HG02943 (cell line): ENCODE data around the gene GP5.

Experiments used
- ATAC-seq: cut with Tn5 transposase; IDR thresholded peaks from one replicate; pipeline ENCODE4 v1.9.1; 2021; ENCODE audit warnings: mild to moderate bottlenecking, low read depth, moderate library complexity; ENCODE audit not compliant: unreplicated experiment

GP5 gene

DNA sequence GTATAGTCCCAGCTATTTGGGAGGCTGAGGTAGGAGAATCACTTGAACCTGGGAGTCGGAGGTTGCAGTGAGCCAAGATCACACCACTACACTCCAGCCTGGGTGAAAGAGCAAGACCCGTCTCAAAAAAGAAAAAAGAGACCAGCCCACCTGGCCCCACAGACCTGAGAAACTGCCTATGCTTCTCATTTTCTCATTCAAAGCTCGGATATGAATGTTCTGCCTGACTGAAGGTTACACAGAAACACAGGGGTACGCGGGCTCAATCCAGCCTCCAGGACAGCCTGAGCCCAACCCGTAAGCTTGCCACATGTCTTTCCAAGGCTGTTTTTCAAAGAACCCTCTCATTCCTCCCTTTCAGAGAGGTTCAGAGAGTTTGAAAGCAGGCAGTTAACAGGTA lies 19.8 kb downstream of the GP5 start:
- ATAC-seq: no peak

DNA sequence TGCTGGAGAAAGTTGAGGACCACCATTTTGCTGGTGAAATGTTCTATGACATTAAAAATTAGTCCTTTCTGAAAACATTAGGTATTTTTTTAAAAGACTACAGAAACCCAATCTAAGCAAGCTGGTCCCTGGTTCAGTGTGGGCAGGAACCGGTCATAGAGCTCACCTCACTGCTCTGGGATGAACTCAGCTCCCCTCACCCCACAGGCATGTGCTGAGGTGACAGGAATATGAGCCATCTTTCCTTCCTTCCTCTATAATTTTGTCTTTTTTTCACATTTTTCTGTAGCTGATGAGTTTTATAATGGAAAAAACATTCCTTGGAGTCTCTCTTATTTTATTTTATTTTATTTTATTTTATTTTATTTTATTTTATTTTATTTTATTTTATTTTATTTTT lies 21.4 kb downstream of the GP5 start:
- ATAC-seq: no peak

DNA sequence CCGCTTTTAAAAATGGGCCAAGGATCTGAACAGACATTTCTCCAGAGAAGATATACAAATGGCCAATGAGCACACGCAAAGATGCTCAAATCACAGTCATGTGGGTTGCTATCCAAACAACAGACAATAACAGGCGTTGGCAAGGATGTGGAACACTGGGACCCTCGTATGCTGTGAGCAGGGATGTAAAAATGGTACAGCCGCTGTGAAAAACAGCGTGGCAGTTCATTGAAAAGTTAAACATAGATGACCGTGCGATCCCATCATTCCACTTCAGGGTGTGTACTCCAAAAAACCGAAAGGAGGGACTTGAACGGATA lies 22.9 kb downstream of the GP5 start:
- no peak for ATAC-seq

DNA sequence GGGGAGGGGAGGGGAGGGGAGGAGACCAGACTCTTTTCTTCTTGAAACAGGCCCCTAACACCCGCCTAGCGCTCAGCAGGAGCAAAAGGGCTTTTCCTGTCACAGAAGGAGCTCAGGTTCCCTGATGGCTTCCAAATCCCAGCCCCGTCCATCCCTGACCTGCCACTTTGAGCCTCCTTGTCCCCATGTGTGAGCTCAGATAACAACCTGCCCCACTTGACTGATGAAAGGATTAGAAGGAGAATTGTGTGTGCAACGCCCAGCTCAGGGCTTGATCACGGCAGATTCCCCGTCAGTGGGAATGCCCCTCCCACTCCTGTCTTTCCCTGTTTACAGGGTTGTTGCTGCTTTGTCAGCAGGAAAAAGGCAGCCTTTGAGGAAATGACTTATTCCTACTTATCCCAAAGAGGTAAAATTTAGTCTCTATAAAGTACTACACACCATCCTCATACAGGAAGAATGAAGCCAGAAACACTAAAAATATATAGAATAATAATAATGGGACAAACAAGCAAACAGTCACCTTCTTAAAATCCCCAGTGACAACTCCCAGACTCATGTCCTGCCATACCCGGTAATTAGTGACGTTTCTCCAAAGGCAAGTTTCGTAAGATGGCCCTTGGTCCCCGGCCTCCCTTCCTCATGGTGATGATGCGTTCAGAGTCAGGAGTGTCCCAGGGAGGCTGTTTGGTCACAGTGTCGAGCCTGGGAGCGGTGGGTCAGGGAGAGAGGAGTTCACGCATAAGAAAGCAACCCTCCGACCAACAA lies 23.4 kb downstream of the GP5 start:
- no peak for ATAC-seq

DNA sequence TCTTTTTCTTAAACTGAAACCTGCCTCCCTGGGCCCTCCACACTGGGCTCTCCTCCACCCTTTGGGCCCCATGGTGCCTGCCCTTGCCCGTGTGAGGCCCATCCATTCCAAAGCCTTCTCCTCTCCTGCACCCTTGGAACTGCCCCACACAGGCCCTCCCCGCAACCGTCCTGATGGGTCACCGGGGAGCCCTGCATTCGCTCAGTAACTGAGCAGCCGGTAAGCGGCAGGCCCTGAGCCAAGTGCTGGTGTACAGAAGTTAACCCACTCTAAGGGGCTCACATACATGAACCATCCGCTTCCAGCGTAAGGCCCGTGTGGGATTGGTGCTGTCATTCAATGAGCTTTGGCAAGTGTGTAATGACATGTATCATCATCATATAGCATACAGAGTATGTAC lies 24.1 kb downstream of the GP5 start:
- ATAC-seq: no peak

DNA sequence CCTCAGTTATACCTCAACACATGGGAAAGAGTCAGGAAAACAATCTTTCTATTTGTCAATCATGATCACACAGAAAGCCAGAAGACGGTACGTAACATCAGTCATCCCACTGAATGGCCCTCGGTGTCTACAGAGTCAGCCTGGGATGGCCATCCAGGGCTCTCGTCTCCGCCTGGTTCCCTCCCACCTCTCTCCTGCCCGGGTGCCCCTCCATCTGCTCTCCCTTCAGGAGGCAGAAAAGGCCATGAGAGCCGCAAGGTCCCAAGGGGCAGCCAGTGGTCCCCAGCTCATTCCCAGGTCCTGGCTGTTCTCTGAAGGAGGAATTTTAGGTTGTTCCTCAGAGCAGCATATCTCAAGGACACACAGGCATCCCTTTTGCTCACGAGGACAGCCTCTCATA lies 25.2 kb downstream of the GP5 start:
- ATAC-seq: no peak

DNA sequence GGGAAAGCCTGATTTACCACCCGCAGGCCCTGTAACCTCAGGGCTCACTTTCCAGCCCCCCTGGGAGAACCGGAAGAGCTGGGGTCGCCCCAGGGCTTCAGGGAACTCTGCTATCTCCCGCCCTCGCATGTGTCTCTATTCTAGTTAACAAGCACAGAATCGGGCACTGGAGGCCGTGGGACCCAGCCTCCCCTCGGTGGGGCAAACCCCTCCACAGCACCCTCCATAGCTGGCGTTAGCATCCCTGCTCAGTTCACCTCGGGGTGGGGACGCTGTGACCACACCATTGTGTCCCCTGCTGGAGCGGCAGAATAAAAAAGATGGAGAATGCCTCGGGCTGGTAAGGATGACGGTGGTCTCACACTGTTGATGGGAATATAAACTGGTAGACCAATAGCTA lies 26.0 kb downstream of the GP5 start:
- ATAC-seq: no peak

DNA sequence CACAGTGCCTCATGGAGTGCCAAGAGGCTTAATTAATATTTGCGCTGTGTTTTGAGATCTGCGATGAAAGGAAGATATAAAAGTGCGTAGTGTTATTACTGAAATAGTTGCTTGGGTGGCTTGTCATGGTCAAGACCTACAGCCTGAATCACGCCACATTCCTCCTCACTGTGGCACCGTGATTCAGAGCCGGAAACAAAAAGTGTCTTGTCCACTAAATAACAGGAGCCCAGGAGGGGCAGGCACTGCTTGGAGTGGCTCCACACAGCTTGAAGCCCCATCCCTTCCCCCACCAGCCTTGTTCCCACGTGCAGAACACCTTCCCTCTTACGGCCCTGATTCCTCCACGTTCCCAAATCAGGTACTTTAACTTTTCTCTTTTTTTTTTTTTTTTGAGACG lies 28.3 kb downstream of the GP5 start:
- no peak for ATAC-seq

DNA sequence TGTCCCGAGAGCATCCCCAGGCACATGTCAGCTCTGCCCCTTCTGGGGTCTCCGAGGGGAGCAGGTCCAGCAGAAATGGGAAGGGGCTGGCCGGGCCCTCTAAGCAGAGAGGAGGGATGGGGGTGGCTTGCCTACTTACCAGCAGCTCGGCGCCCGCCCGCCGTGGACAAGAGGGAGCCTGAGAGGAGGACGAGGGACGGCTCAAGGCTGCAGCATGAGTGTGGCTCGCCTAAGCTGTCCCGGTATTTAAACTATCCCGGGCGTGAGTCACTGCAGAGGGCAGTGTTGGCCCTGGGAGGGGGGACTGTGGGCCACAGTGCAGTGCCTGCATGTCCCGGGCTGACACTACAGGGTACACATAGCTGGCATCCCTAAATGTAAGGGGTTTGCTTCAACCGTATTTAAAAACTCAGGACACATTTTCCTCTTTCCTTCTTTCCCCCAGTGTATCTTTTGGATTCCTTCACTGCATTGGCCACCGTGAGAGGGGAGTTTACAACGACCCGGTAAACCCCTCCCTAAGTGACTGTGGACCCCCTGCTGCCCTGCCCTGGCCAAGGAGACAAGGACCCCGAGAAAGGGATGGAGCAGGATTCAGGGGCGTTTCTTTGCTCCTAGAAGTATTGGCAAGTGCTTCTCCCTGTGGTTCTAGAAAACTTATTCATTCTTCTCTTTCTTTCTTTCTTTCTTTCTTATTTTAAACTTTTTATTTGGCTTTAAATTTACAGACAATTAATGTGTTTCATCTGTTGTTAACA lies 29.4 kb downstream of the GP5 start, which contains the start of gene LRRC15:
Gene LRRC15 (minus strand): TSS at position 222 of the 758 bp plus-strand sequence. CDS start 8,700 bp downstream, outside the sequence.
- ATAC-seq: no peak

DNA sequence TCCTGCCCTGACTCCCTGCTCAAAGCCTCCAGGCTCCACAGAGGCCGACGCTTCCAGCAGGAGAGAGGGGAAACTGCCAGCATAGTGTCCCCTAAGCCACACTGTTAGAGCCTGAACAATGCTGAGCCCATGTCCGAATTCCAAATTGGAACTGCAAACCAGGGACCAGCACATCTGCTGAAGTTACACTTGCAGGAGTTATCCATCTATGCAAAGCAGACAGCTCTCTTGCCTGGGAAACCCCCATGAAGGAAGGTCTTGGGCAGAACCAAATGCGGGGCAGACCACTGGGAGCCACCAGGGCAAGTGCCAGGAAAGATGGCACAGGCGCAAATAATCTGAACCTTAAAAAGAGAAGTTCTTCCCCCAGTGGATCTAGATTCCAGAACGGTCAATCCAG lies 30.1 kb downstream of the GP5 start:
- no peak for ATAC-seq

DNA sequence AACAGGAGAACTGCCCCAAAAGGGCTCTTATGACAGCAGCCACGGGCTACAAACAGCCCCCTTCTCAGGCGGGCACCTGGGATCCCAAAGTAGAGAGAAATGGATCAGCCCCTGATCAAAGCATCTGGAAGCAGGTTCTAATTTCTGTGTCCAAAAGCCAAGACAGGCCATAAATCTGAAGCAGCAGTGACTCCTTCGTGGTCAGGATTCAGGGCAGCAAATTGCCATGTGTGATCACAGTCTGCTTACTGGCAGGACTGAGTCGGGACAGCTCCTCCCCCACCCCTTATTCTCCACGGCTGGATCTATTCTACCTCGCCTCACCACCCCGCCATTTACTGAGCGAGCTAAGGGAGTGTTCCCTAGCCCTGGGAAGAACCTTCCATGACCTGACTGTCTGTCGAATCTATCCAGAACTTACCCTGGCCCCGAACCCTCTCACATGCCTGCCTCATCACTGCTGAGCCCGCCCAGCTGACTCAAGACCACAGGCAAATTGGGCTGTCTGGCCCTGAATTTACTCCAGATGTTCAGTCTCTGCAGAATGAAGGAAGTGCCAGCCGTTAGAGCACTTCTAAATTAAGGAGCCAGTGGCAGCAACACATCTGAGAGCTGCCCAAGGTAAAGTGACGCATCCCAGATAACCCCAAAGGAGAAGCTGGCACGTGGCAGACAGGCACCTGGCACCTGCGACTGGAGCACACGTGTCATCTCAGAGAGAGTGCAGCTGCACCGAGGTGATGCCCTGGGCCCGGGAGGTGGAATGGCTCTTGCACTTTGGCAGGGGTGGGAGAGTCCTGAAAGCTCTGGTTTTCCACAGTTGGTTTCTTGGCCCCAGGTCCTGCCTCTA lies 30.8 kb downstream of the GP5 start:
- ATAC-seq: no peak

DNA sequence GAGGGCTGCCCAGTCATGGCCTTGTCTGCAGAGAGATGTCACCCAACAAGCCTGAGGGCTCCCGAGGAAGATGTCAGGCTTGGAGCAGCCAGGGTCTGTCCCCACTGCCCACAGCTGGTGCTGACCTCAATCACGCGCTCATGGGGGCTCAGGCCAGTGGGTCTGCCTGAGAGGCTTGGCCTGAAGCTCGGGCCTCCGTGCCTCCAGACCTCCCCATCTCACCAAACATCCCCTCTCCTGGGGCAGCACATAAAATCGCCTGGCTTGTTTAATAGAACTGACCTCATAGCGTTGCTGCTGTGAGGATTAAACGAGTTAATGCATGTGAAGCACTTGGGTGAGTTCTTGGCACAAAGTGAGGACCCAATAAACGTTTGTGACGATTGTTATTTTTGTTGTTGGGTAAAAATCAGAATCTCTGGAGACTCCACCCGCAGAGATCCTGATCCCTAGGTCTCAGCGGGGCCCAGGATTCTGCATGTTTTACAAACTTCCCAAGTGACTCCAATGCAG lies 33.0 kb downstream of the GP5 start:
- no peak for ATAC-seq

DNA sequence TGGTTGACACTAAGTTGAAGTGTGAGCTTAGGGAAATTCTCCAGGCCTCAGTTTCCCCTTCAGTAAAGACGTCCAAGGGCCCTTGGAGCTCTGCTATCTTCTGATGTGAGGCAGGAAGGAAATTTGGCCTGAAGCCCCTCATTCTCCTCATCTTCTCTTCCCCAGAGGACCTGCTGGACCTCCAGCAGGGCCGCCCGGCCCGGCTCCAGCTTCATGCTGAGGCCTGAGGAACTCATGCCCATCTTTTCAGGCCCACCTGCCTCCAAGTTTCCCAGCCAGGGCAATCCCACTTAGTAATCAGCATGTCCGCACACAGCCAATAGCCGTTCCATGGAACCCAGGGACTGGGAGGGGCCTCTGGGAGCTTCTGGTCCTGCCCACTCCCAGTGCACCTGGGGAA lies 33.5 kb downstream of the GP5 start:
- ATAC-seq: no peak

DNA sequence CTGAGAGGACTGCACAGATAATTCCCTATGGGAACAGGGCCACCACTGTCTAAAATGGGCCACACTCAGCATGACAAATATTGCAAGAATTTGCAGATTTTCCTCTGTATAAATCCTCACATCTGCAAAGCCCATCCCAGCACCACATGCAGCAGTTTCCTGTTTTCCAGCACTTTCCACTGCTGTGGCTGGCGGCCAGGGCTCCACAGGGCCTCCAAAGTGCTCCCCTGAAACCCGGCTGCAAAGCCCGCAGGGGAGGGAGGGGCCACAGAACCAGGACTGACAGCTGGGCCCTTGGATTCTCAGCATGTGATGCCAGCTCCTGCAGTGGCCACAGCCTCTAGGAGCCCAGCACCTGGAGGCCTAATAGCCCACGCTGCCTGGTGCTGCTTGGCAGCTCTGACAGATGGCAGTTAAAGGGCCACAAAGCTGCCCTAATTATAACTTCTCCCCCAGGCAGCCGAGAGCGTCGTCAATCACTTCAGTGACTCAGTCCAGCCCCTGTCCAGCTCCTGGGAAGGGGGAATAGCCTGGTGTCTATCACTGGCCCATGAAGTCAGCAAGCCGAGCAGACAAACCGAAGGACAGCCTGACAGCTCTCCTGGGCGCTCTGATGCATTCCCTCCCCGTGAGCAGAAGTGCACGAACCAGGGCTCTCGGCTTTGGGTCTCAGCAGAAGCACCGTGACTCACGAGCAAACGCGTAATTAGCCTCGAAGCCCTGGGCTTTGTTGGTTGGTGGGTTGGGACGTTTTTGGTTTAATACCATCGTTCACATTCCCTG lies 34.2 kb downstream of the GP5 start:
- ATAC-seq: no peak

DNA sequence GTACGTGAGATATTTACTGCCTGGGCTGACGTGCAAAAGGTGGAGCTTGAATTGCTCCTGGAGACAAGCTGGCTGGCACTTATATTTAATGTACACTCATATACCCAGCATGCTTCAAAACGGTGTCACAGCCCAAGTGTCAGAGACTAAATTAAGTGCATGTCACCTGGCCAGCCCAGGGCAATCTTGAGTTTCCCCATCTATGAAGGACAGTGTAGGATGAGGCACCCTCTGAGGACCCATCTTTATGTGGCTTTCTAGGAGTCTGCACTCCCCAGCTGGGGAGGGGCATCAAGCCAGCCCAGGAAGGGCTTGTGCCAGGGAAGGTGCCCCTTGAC lies 34.8 kb downstream of the GP5 start:
- no peak for ATAC-seq

DNA sequence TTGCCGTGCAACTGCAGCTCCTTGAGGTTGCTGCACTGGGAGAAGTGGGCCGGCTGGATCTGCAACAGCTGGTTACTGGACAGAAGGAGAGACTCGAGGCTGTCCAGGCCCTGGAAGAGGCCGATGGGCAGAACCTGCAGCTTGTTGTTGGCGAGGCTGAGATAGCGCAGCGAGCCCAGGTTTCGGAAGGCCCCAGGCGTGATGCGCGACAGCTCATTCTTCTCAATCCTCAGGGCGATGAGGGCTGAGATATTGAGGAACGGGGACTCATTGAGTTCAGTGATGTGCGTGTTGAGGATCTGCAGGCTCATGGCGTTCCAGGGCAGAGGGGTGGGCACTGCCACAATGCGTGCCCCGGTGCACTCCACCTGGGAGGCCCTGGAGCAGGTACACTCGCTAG lies 38.5 kb downstream of the GP5 start:
- ATAC-seq: no peak

DNA sequence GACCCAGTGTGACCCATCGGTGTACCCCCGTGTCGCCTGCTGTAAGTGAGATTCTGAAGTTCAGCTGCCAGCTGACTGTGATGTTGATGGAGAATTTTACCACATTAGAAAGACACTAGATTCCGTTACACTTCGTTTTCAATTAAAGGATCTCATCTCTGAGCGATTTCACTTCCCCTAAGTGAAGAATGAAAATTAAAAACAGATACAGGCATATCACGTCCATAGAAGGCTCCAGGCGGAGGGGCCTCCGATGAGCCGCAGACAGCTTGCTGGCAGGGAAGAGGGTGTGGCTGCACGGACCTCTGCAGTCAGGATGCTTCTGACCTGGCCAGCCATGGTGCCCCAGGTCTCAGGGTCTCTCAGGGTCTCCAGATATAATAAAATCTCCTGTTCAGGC lies 41.4 kb downstream of the GP5 start:
- ATAC-seq: no peak

DNA sequence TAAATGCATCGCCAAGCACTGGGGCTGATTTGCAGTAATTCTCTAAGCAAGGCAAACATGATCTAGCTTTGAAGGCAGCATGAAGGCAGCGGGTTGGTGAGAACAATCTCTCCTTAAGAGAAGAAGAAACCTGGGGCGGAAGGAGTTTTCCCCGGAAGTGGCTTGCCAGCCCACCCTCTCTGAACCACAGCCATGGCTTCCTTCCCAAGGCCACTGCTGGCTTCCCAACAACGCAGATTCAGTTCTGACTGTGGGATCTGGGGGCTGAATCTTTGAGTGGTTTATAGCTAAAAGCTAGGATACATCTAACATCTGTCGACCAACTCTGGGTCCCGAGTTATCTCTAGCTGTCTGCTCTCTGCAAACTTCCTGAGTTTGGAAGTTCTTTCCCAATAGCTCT lies 43.7 kb downstream of the GP5 start:
- ATAC-seq: no peak

DNA sequence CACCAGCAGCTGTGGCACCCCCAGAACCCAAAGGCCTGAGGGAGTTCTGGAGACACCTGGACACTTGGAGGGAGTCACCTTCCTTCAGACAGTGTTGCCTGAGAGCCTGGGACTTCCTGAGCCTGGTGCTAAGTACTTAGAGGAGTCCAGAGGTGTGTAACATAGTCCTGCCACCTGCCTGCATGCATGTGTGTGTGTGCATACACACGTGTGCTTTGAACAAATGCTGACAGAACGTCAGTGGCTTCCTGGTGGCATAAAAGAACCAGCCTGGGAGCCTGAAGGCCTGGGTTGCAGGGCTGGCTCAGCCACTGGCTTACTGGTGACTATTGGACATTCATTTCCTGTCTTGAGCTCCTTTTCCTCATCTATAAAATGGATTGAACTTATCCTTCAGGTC lies 44.8 kb downstream of the GP5 start:
- no peak for ATAC-seq

DNA sequence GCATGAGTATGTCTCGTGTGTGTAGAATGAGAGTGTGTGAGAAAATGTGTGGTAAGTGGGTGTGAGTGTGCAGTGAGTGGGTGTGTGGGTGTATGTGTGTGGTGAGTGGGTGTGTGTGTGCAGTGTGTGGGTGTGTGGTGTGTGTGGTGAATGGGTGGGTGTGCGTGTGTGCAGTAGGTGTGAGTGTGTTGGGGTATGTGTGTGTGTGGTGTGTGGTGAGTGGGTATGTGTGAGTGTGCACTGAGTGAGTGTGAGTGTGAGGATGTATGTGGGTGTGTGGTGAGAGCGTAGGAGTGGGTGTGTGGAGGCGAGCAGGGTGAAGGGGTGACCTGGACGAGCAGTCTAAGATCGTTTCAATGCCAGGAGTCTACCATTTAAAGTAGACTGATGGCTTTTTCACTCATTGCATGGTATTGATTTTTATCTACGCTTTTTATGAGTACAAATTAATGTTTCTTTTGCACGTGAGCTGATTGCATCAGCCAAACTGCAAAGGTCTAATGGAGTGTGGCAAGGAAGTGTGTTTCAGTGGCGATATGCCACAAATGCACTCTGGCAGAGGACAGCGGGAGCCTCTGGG lies 46.3 kb downstream of the GP5 start:
- ATAC-seq: no peak
